Vagina (tissue), 2 donors: Measurements from ENCODE around the gene AHDC1. TPM values are rescaled to one million over a fixed set of nuclear protein-coding genes. Genes with fewer than 3 reads are reported as not detected.
A peak's percentile ranks its signal among the peaks of the same experiment; 100 is the strongest.

Experiments
- DNase-seq, 2 donors: peaks; one replicate each; pipeline ENCODE4 v3.0.0-alpha.2; 2017; ENCODE audit errors: extremely low spot score in 2 of 2
- H3K27ac ChIP-seq: fragments of 200-600 bp; sonication (generic); one replicate; pipeline ENCODE4 v1.5.1; 2019
- H3K27me3 ChIP-seq: fragments of 200-600 bp; sonication (generic); one replicate; pipeline ENCODE4 v1.5.1; 2019
- H3K36me3 ChIP-seq, 2 donors: fragments of 200-600 bp; sonication (generic); one replicate each; pipeline ENCODE4 v1.5.1; 2017 to 2019
- H3K4me1 ChIP-seq: fragments of 200-600 bp; sonication (generic); one replicate; pipeline ENCODE4 v1.5.1; 2019
- H3K4me3 ChIP-seq, 2 donors: fragments of 200-600 bp; sonication (generic); 1 replicate in 1 of 2; 2 replicates in 1 of 2; pipeline ENCODE4 v1.5.1; 2016 to 2019
- H3K9me3 ChIP-seq: fragments of 200-600 bp; sonication (generic); one replicate; pipeline ENCODE4 v1.5.1; 2019
- POLR2A ChIP-seq, 2 donors: fragments of 450-650 bp; IDR thresholded peaks; one replicate each; pipeline ENCODE4 v1.6.1; 2017; ENCODE audit warnings: antibody characterized with exemption in 2 of 2, mild to moderate bottlenecking in 2 of 2, moderate library complexity in 2 of 2
- POLR2AphosphoS5 ChIP-seq, 2 donors: sonication (generic); formaldehyde crosslinking; IDR thresholded peaks; one replicate each; pipeline ENCODE4 v1.9.0; 2017; ENCODE audit warnings: antibody characterized with exemption in 2 of 2, mild to moderate bottlenecking in 2 of 2, low read depth in 1 of 2; ENCODE audit not compliant: insufficient read depth in 1 of 2
- intact Hi-C: fragments of 100-400 bp; cut with DNase I; formaldehyde crosslinking; loops from one replicate; pipeline ENCODE4 v1.15.1; 2023
- total RNA-seq: library from RNA; depleted of rRNA; stranded (reverse); fragments of >200 nt; gene quantifications from one replicate; pipeline ENCODE4 v1.2.3, GENCODE V29; 2016
- TF ChIP-seq, protein P1 (sequence below), 3 experiments: fragments of 450-650 bp in 2 of 3; fragments of 200-600 bp in 1 of 3; sonication (generic) in 1 of 3; IDR thresholded peaks; one replicate each; pipeline ENCODE4 v1.5.1; 2017 to 2019; ENCODE audit warnings: antibody characterized with exemption in 3 of 3, mild to moderate bottlenecking in 2 of 3, moderate library complexity in 2 of 3

Gene AHDC1
- total RNA-seq, 1 donor from 2014 or later: 62.4 TPM

DNA sequence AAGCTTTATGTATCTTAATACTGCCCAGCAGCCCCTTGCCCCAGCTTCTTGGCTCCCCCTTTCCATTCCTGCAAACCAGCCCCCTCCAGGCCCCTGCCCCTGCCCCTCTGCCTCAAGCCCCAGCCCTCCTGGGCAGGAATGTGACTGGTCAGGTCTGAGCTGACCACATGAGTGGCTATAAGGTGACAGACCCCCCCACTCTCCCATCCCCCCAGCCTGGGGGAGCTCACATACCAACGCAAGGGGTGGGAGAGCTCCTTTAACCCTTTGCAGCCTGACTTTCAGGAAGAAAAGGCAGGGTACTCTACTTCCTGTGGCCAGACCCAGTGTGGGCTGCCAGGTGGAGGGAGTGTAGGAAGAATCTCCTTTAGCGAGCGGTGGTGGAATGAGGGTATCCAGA is 33.2 kb downstream of the AHDC1 start:
- Histone ChIP-seq H3K4me1 (peaks cover 92% of the 10 kb centered on the region), H3K27me3 (no peaks in the 10 kb centered on the region), H3K9me3 (no peaks in the 10 kb centered on the region), H3K27ac (peak overlapping the region; percentile 96), H3K36me3 (no peaks in the 10 kb centered on the region), H3K4me3 (peak overlapping the region in 1 of 2 donors; percentile 25)
- intact Hi-C loops: no loop called here
- TF ChIP-seq POLR2AphosphoS5 (IDR thresholded peaks at IDR 0.05; ENCODE audit: insufficient read depth in 1 of 2, low read depth in 1 of 2): no peak
- TF ChIP-seq POLR2A (IDR thresholded peaks at IDR 0.05): no peak
- TF ChIP-seq, protein P1, sequence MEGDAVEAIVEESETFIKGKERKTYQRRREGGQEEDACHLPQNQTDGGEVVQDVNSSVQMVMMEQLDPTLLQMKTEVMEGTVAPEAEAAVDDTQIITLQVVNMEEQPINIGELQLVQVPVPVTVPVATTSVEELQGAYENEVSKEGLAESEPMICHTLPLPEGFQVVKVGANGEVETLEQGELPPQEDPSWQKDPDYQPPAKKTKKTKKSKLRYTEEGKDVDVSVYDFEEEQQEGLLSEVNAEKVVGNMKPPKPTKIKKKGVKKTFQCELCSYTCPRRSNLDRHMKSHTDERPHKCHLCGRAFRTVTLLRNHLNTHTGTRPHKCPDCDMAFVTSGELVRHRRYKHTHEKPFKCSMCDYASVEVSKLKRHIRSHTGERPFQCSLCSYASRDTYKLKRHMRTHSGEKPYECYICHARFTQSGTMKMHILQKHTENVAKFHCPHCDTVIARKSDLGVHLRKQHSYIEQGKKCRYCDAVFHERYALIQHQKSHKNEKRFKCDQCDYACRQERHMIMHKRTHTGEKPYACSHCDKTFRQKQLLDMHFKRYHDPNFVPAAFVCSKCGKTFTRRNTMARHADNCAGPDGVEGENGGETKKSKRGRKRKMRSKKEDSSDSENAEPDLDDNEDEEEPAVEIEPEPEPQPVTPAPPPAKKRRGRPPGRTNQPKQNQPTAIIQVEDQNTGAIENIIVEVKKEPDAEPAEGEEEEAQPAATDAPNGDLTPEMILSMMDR (IDR thresholded peaks at IDR 0.05): no peak
- DNase-seq: no peak

DNA sequence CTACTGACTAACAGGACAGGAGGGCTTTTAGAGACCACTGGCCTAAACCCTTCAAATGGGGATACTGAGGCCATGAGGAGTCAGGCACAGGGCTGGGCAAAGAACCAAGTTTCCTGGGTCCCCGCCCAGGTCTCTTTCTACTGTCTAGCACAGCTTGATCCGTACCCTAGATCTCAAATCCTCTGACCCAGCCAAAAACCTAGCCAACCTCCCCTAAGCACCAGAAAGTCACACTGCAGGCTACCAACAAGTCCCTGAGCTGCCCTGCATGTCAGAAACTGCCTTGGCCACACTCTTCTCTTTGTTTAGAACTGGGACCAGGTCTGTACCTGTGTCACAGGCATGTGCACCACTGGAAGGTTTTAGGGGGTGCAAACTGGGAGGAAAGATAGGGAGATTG is 33.6 kb downstream of the AHDC1 start:
- H3K4me3 ChIP-seq: no peak overlapping the region
- intact Hi-C loops: no loop called here
- DNase-seq: no peak
- H3K9me3 ChIP-seq: no peaks in the 10 kb centered on the region
- peaks cover 96% of the 10 kb centered on the region for H3K4me1 ChIP-seq
- H3K36me3 ChIP-seq: no peaks in the 10 kb centered on the region
- TF ChIP-seq, protein P1 (IDR thresholded peaks at IDR 0.05): no peak
- TF ChIP-seq POLR2AphosphoS5 (IDR thresholded peaks at IDR 0.05; ENCODE audit: insufficient read depth in 1 of 2, low read depth in 1 of 2) (no peak), POLR2A (IDR thresholded peaks at IDR 0.05) (no peak)
- no peaks in the 10 kb centered on the region for H3K27me3 ChIP-seq
- H3K27ac ChIP-seq: peak overlapping the region; percentile 96

DNA sequence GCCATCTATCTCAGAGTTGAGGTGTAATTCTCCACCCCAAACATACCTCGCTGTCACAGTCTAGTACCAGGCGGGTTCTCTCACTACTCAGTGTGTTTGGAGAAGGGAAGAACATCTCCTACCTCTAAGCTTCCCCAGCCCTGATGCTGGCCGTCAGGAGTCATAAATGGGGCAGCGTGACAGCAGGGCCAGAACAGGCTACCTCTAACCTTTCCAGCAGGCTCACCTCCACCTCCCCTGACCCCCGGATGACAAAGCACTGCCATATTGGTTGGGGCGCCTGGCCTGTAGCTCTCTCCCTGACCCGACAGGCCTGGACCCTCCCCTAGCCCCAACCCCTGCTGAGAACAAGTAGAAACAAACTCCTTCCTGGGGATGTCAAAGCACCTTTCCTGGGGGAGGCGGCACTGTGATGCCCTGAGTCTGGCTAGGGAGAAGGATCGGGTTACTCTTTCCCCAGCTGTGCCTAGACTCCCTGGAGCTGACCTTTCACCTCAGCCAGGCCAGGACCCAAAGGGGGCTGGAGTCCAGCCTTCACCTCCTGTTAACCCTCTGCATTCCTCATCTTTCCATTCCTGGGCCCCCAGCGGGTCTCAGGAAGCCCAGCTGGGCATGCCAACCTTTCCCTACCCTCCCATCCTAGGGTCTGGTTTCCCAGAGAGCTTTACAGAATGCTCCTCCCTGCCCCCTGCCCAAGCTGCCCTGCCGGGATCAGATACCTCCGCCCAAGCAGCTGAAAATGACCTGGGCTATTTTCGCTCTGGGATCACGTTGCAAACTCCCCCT is 34.2 kb downstream of the AHDC1 start:
- no peaks in the 10 kb centered on the region for H3K36me3 ChIP-seq
- H3K4me1 ChIP-seq: peaks cover 97% of the 10 kb centered on the region
- TF ChIP-seq POLR2AphosphoS5 (IDR thresholded peaks at IDR 0.05; ENCODE audit: insufficient read depth in 1 of 2, low read depth in 1 of 2): no peak
- no peak for TF ChIP-seq POLR2A (IDR thresholded peaks at IDR 0.05)
- TF ChIP-seq, protein P1 (IDR thresholded peaks at IDR 0.05): no peak
- intact Hi-C loops: loop anchor here (5.0 kb wide), 1 partner anchor 42 kb away; no protein-coding TSS in a partner anchor
- H3K9me3 ChIP-seq: no peaks in the 10 kb centered on the region
- peak overlapping the region; percentile 96 for H3K27ac ChIP-seq
- no peaks in the 10 kb centered on the region for H3K27me3 ChIP-seq
- DNase-seq: no peak
- H3K4me3 ChIP-seq: peak overlapping the region in 1 of 2 donors; percentile 44

DNA sequence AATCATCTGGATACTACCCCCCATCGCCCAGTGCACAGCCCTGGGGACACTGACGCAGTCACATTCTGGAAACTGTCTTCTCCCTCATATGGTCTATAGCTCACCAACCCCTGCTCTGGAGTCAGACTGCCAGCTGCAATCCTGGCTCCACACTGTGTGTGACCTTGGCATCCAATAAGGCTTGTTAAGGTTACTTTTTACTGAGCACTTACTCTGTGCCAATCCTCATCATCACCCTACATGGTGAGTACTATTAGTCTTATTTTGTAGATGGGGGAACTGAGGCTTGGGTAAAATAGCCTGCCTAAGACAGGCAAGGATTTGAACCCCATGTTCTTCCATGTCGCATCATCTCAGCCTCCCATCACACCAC is 34.9 kb downstream of the AHDC1 start:
- Histone ChIP-seq H3K4me3 (peak overlapping the region; percentile 33 to 44), H3K4me1 (peaks cover 97% of the 10 kb centered on the region), H3K27me3 (no peaks in the 10 kb centered on the region), H3K27ac (peak overlapping the region; percentile 96), H3K9me3 (no peaks in the 10 kb centered on the region), H3K36me3 (no peaks in the 10 kb centered on the region)
- TF ChIP-seq, protein P1 (IDR thresholded peaks at IDR 0.05): no peak
- TF ChIP-seq POLR2AphosphoS5 (IDR thresholded peaks at IDR 0.05; ENCODE audit: insufficient read depth in 1 of 2, low read depth in 1 of 2): no peak
- TF ChIP-seq POLR2A (IDR thresholded peaks at IDR 0.05): no peak
- no peak for DNase-seq
- intact Hi-C loops: loop anchor here (5.0 kb wide), 1 partner anchor 42 kb away; no protein-coding TSS in a partner anchor
